ENCODE results near the gene PARD3. TPM values are rescaled to one million over a fixed set of nuclear protein-coding genes. Genes with fewer than 3 reads are reported as not detected.

The PARD3 gene
- polyA plus RNA-seq, 2 of the 4 experiments (the other 2 are of a cell fraction) = 110 to 200 TPM

- ChIA-PET POLR2A (no interaction called here), CTCF (no interaction called here)
- Histone ChIP-seq H3K4me1 (peaks cover 14% of the 10 kb centered on the region; the same call in 2 of the 3 replicates), H3K4me3 (no peak overlapping the region), H3K9me3 (no peaks in the 10 kb centered on the region), H3K4me2 (no peak overlapping the region), H3K27ac (peak overlapping the region in 1 of 2 experiments; percentile 53; a peak in 3 of 6 replicates)
- TF ChIP-seq MAFK (IDR thresholded peaks at IDR 0.05; ENCODE audit: partially characterized antibody) = peak; percentile 19
- TF ChIP-seq NFE2L2 (conservative IDR thresholded peaks at IDR 0.05; ENCODE audit: low read length) = 0 out of 2 replicates have a peak, but pooled peaks have one; percentile 49
- TF ChIP-seq SMC3 (IDR thresholded peaks at IDR 0.05) = no peak
- FAIRE-seq (peak; percentile 36), DNase-seq (ENCODE audit: low read depth in 1 of 2, low spot score in 1 of 2) (no peak), ATAC-seq (no peak)
- WGBS (ENCODE audit: missing lambda C conversion rate) = 90% methylated on average over 3 of the region's 3 CpGs
These were observed 636.3 kb downstream of the PARD3 start for GRCh38 chr10:34178756-34179155.

DNA sequence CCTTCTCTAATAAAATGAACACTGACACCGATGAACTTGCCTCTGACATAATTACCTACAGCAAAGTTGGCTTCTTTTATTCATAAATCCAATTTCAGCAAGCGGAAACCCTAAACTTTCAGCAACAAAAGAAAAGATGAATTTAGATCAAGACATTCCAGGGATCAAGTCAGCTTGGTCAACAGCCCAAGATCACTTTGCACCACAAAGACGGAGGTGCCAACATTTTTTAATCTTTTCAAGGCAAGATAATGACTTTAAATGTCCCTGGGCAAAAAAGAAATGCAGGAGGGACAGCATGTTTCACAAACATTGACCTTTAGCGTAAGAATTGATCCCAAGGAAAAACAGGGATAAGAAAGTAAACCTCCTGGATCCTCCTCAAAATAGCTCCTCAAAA is 636.9 kb downstream of the PARD3 start:
- H3K4me1 ChIP-seq = peaks cover 14% of the 10 kb centered on the region; the same call in 2 of the 3 replicates
- no peak overlapping the region for H3K4me2 ChIP-seq
- ChIA-PET CTCF (no interaction called here), POLR2A (no interaction called here)
- no peak for DNase-seq (ENCODE audit: low read depth in 1 of 2, low spot score in 1 of 2)
- TF ChIP-seq JUN (IDR thresholded peaks at IDR 0.05) = no peak
- TF ChIP-seq, protein P1, sequence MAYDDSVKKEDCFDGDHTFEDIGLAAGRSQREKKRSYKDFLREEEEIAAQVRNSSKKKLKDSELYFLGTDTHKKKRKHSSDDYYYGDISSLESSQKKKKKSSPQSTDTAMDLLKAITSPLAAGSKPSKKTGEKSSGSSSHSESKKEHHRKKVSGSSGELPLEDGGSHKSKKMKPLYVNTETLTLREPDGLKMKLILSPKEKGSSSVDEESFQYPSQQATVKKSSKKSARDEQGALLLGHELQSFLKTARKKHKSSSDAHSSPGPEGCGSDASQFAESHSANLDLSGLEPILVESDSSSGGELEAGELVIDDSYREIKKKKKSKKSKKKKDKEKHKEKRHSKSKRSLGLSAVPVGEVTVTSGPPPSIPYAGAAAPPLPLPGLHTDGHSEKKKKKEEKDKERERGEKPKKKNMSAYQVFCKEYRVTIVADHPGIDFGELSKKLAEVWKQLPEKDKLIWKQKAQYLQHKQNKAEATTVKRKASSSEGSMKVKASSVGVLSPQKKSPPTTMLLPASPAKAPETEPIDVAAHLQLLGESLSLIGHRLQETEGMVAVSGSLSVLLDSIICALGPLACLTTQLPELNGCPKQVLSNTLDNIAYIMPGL (CRISPR knock-in tag; IDR thresholded peaks at IDR 0.05; ENCODE audit: borderline replicate concordance) = no peak
- FAIRE-seq = no peak
- no peak overlapping the region for H3K27ac ChIP-seq
- no peaks in the 10 kb centered on the region for H3K9me3 ChIP-seq
- 98% methylated on average over 4 of the region's 4 CpGs for WGBS (ENCODE audit: missing lambda C conversion rate)
- no peak overlapping the region for H3K4me3 ChIP-seq
- ATAC-seq = no peak

DNA sequence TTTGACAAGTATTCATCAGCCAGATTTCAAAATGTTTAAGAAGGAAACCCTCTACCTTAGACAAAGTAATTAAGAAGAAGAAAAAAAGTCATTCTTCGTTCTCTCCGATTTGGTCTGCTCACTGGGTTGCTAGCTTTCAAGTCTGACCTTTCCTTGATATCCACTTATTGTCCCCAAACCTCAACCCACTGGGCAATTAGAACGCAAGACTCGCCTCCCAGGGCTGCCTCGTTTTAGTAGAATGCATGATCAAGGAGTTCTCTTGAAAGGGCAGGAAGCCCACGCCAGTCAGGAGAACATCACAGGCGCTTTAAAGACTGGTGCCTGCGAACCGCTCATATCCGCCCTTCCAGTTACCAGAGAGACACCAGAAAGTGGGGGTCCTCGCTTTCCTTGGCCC is 637.7 kb downstream of the PARD3 start:
- Histone ChIP-seq H3K9me3 (no peaks in the 10 kb centered on the region), H3K27ac (no peak overlapping the region), H3K4me2 (no peak overlapping the region), H3K4me3 (no peak overlapping the region), H3K4me1 (peaks cover 20% of the 10 kb centered on the region; the same call in 2 of the 3 replicates)
- FAIRE-seq (no peak), ATAC-seq (no peak), DNase-seq (ENCODE audit: low read depth in 1 of 2, low spot score in 1 of 2) (no peak)
- WGBS (ENCODE audit: missing lambda C conversion rate) = 90% methylated on average over 11 of the region's 11 CpGs
- ChIA-PET POLR2A (no interaction called here), CTCF (no interaction called here)
- TF ChIP-seq RCOR1 (IDR thresholded peaks at IDR 0.05; ENCODE audit: low read depth, low read length) = no peak
- no peak for TF ChIP-seq PHF8 (IDR thresholded peaks at IDR 0.05; ENCODE audit: borderline replicate concordance, low read depth)
- TF ChIP-seq POLR2AphosphoS2 (conservative IDR thresholded peaks at IDR 0.05; ENCODE audit: low read length) = no peak
- no peak for TF ChIP-seq HOXB5 (CRISPR knock-in tag; IDR thresholded peaks at IDR 0.05)
- no peak for TF ChIP-seq TFCP2L1 (CRISPR knock-in tag; IDR thresholded peaks at IDR 0.05)
- no peak for TF ChIP-seq RAD21 (conservative IDR thresholded peaks at IDR 0.05 in 1 of 2, IDR thresholded peaks at IDR 0.05 in 1 of 2)
- no peak for TF ChIP-seq CBX8 (IDR thresholded peaks at IDR 0.05)
- TF ChIP-seq, protein P2, sequence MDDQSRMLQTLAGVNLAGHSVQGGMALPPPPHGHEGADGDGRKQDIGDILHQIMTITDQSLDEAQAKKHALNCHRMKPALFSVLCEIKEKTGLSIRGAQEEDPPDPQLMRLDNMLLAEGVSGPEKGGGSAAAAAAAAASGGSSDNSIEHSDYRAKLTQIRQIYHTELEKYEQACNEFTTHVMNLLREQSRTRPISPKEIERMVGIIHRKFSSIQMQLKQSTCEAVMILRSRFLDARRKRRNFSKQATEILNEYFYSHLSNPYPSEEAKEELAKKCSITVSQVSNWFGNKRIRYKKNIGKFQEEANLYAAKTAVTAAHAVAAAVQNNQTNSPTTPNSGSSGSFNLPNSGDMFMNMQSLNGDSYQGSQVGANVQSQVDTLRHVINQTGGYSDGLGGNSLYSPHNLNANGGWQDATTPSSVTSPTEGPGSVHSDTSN (IDR thresholded peaks at IDR 0.05) = no peak
- no peak for TF ChIP-seq SREBF2 (IDR thresholded peaks at IDR 0.05)

- no peak for TF ChIP-seq CBX8 (IDR thresholded peaks at IDR 0.05)
- TF ChIP-seq FOSL2 (IDR thresholded peaks at IDR 0.05) = no peak
- no peak for TF ChIP-seq FOSL2 (CRISPR knock-in tag; IDR thresholded peaks at IDR 0.05)
- TF ChIP-seq, protein P3, sequence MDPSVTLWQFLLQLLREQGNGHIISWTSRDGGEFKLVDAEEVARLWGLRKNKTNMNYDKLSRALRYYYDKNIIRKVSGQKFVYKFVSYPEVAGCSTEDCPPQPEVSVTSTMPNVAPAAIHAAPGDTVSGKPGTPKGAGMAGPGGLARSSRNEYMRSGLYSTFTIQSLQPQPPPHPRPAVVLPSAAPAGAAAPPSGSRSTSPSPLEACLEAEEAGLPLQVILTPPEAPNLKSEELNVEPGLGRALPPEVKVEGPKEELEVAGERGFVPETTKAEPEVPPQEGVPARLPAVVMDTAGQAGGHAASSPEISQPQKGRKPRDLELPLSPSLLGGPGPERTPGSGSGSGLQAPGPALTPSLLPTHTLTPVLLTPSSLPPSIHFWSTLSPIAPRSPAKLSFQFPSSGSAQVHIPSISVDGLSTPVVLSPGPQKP (IDR thresholded peaks at IDR 0.05; ENCODE audit: low read depth, low read length) = no peak
- TF ChIP-seq PHF8 (IDR thresholded peaks at IDR 0.05; ENCODE audit: borderline replicate concordance, low read depth) = no peak
- Histone ChIP-seq H3K27ac (no peak overlapping the region), H3K9me3 (no peaks in the 10 kb centered on the region), H3K4me3 (no peak overlapping the region), H3K4me1 (peaks cover 16% of the 10 kb centered on the region; the same call in 2 of the 3 replicates), H3K4me2 (0 out of 3 replicates have a peak overlapping the region, but pooled peaks have one; percentile 1)
- ATAC-seq (no peak), DNase-seq (ENCODE audit: low read depth in 1 of 2, low spot score in 1 of 2) (no peak), FAIRE-seq (no peak)
- WGBS (ENCODE audit: missing lambda C conversion rate) = 82% methylated on average over 5 of the region's 5 CpGs
- ChIA-PET POLR2A (no interaction called here), CTCF (no interaction called here)
These were observed 638.7 kb downstream of the PARD3 start for GRCh38 chr10:34176351-34176750.

Measured in A549 (cell line).